Measurements from ENCODE around the gene KCNIP3.

The KCNIP3 gene

DNA sequence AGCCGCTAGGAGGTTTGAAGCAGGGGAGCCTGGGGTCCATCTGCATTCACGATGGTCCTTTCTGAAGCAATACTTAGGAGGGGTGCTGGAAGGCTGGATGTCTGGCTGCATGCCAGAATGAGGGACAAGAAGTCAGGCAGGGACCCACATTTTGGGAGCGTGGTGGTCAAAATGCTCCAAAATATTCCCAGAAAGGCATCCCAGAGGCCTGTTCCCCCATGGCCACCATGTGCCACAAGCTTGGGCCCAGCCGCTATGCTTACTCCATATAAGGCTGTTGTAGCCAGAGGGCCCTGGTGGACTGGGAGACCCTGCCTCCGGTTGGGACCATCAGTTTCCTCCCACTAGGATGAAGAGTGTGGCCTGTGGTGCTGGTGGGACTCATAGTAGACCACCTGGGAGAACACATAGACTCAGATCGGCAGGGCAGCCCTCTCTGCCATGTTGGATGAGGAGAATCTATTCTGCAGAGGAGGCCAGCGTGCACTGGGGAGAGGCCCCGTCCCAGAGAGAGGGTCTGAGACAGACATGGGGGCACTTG, 26.5 kb upstream of the KCNIP3 start:
- TF ChIP-seq, protein P1, sequence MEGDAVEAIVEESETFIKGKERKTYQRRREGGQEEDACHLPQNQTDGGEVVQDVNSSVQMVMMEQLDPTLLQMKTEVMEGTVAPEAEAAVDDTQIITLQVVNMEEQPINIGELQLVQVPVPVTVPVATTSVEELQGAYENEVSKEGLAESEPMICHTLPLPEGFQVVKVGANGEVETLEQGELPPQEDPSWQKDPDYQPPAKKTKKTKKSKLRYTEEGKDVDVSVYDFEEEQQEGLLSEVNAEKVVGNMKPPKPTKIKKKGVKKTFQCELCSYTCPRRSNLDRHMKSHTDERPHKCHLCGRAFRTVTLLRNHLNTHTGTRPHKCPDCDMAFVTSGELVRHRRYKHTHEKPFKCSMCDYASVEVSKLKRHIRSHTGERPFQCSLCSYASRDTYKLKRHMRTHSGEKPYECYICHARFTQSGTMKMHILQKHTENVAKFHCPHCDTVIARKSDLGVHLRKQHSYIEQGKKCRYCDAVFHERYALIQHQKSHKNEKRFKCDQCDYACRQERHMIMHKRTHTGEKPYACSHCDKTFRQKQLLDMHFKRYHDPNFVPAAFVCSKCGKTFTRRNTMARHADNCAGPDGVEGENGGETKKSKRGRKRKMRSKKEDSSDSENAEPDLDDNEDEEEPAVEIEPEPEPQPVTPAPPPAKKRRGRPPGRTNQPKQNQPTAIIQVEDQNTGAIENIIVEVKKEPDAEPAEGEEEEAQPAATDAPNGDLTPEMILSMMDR (IDR thresholded peaks at IDR 0.05; ENCODE audit: low read length, missing control alignments), result no peak
- no peak for DNase-seq (ENCODE audit: low read depth)
- no peak overlapping the region for H3K4me3 ChIP-seq (replicated peaks; ENCODE audit: low read depth, low read length)

DNA sequence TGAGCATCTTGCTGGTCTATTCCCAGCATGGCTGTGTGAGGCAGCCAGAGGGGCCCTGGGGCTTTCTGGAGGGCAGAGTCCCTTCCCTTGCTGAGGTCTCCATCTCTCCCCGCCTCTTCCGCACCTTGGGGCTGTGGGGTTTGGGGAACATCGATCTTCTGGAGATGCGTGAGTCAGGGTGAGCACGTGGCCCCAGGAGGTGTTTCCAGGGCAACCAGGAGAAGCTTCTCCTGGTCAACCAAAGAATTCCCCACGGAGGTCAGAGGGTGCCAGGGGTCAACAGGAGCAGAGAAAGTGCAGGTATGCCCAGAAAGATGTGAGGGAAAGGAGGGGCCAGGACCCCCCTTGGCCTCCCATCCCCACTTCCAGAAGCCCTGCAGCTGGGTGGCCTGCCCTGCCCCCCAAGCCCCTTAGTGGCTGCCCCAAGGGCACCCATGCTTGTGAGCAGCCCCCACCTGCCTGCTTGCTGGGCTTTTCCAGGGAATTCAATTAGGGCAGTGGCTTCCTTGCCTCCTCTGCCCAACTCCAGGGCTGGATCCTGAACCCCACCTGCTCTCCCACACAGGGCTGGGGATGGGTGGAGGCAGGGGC, 25.7 kb upstream of the KCNIP3 start:
- TF ChIP-seq, protein P1 (IDR thresholded peaks at IDR 0.05; ENCODE audit: low read length, missing control alignments), result no peak
- no peak for DNase-seq (ENCODE audit: low read depth)
- no peak overlapping the region for H3K4me3 ChIP-seq (replicated peaks; ENCODE audit: low read depth, low read length)

GRCh38 chr2:95272299-95272751, 24.8 kb upstream of the KCNIP3 start:
- TF ChIP-seq, protein P1 (IDR thresholded peaks at IDR 0.05; ENCODE audit: low read length, missing control alignments), result no peak
- DNase-seq (ENCODE audit: low read depth), result no peak
- H3K4me3 ChIP-seq (replicated peaks; ENCODE audit: low read depth, low read length), result no peak overlapping the region

GRCh38 chr2:95272781-95273180, 24.4 kb upstream of the KCNIP3 start:
- no peak for DNase-seq (ENCODE audit: low read depth)

DNA sequence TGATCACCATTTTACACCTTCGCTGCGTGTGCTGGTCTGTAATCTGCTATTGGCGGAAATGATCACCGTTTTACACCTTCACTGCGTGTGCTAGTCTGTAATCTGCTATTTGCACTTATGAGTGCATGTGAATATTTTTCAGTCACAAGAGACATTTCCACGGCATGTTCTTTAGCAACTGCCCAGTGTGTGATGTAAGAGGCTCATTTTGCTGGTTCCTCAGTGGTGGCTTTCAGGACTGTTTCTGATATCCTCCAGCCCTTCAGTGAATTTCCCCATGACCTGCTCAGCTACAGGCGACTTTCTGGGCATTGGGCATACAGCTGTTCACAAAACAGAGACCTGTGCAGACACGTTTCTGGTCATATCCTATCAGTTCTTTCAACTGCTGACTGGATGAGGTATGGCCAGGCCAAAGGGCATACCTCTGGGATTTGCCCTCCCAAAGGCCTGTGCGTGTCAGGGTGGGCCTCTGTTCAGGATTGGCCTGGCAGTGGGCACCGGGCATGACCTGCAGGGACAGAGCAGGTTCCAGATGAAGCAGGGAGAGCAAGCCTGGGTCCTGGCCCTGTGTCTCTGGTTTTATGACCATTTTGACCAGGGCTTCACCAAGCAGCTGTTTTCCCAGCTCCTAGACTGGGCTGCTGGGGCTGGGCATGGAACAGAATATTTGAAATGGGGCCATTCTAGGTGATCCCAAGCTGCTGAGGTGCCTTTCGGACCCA, 23.4 kb upstream of the KCNIP3 start:
- no peak overlapping the region for H3K4me3 ChIP-seq (replicated peaks; ENCODE audit: low read depth, low read length)
- TF ChIP-seq, protein P1 (IDR thresholded peaks at IDR 0.05; ENCODE audit: low read length, missing control alignments), result no peak
- no peak for DNase-seq (ENCODE audit: low read depth)

More at GRCh38 chr2:95272781-95273180, 24.4 kb upstream of the KCNIP3 start:
- TF ChIP-seq, protein P1 (IDR thresholded peaks at IDR 0.05; ENCODE audit: low read length, missing control alignments), result no peak
- H3K4me3 ChIP-seq (replicated peaks; ENCODE audit: low read depth, low read length), result no peak overlapping the region

- TF ChIP-seq, protein P1 (IDR thresholded peaks at IDR 0.05; ENCODE audit: low read length, missing control alignments), result no peak
- H3K4me3 ChIP-seq (replicated peaks; ENCODE audit: low read depth, low read length), result no peak within 1 kb of the TSS
- no peak for DNase-seq (ENCODE audit: low read depth)
Observed at GRCh38 chr2:95274291-95275150, 22.6 kb upstream of the KCNIP3 start, which contains the start of gene PROM2. Gene PROM2 (plus strand): TSS chr2:95274449. CDS start chr2:95274586, 137 bp downstream.
